Measurements from ENCODE around the gene AGRN.

GRCh38 chr1:1053682-1054081 is 33.8 kb downstream of the AGRN start:
- TF ChIP-seq POLR2AphosphoS5 (IDR thresholded peaks at IDR 0.05) (no peak), POLR2A (IDR thresholded peaks at IDR 0.05) (no peak), EP300 (IDR thresholded peaks at IDR 0.05) (no peak)
- TF ChIP-seq, protein P1, sequence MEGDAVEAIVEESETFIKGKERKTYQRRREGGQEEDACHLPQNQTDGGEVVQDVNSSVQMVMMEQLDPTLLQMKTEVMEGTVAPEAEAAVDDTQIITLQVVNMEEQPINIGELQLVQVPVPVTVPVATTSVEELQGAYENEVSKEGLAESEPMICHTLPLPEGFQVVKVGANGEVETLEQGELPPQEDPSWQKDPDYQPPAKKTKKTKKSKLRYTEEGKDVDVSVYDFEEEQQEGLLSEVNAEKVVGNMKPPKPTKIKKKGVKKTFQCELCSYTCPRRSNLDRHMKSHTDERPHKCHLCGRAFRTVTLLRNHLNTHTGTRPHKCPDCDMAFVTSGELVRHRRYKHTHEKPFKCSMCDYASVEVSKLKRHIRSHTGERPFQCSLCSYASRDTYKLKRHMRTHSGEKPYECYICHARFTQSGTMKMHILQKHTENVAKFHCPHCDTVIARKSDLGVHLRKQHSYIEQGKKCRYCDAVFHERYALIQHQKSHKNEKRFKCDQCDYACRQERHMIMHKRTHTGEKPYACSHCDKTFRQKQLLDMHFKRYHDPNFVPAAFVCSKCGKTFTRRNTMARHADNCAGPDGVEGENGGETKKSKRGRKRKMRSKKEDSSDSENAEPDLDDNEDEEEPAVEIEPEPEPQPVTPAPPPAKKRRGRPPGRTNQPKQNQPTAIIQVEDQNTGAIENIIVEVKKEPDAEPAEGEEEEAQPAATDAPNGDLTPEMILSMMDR (IDR thresholded peaks at IDR 0.05): no peak

All from suprapubic skin (tissue), 4 donors.